ENCODE data around the gene PTHLH.

PTHLH gene

DNA sequence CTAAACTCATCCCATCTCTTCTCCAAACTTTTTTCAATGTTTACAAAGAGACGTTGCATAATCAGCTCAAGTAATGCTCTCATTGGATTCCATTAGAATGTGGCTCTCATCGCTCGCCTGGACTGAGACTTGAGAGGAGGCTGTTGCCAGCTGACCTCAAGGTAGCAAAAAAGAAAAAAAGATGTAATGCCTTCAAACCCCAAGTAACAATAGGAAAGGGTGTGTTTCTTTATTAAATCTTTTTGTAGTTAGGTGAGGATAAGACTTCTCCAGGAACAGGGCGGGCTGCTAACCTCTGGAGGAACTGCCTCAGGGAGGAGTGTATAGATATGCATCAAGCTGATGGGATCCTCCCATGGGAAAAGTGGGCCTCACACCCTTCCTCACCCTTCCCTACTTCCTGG, 956 bp upstream of the PTHLH start:
- no peak for DNase-seq

DNA sequence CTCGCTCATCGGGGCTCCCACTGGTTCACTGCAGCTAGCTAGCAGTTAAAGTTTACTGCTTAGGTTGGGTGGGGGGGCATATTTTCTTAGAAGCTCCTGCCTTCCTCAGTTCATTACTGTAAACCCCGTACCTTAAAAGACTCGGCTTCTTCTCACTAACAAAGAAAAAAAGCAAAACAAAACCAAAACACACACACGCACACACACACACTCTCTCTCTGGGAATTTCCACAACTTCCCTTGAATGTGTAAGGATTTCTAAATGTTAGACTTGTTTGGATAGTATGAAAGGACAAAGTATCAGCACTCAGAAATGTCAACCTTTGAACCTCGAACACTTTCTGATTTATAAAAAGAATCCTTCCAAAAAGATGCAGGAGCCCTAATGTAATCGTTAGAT, 927 bp downstream of the PTHLH start:
- no peak for DNase-seq

DNA sequence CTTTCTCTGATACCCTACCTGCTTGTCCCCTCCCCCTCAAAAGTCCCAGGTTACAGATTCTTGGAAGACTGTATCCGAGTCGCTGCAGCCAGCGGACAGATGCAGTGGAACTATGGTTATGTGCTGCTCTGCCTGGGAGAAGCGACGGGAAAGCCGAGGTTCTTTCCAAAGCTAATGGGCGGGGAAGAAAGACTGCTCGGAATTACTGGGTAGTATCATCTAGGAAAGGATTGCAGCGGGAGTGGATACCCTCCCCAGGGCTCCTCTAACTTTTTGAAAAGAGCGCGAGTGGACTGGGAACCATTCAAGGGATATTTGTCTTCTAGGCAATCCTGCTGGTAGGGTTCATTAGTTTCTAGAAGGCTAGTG, 1.4 kb downstream of the PTHLH start:
- DNase-seq: no peak

DNA sequence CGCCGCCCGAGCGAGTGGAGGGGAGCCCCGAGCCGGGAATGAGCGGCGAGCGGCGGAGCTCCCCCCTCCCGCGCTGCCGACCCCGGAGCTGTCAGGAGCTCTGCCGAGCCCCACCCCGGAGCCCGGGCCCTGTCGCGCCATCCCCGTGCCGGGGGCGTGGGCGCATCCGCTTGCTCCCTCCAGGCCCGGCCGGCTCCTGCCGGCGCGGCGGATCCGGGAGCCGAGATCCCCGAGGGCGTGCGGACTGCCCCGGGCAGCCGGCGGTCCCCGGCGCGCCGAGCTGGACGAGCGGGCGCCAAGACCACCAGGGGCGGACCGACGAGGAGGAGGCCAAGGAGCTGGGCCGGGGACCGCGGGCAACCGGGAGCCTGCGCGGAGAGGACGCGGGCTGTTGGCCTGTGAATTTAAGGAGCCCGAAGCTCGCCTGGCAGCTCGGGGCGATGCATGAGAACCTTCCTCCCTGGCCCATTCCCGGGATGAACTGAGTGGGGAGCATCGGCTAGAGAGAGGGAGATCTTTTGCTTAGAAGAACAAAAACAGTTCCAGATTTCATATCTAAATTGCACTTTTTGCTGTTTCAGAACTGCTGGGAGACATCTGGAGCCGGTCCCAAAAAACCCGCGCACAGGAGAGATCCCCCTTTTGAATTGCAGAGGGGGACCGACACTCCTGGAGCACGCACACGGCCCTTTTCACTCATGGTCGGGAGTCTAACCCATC, 2.0 kb downstream of the PTHLH start:
- no peak for DNase-seq

DNA sequence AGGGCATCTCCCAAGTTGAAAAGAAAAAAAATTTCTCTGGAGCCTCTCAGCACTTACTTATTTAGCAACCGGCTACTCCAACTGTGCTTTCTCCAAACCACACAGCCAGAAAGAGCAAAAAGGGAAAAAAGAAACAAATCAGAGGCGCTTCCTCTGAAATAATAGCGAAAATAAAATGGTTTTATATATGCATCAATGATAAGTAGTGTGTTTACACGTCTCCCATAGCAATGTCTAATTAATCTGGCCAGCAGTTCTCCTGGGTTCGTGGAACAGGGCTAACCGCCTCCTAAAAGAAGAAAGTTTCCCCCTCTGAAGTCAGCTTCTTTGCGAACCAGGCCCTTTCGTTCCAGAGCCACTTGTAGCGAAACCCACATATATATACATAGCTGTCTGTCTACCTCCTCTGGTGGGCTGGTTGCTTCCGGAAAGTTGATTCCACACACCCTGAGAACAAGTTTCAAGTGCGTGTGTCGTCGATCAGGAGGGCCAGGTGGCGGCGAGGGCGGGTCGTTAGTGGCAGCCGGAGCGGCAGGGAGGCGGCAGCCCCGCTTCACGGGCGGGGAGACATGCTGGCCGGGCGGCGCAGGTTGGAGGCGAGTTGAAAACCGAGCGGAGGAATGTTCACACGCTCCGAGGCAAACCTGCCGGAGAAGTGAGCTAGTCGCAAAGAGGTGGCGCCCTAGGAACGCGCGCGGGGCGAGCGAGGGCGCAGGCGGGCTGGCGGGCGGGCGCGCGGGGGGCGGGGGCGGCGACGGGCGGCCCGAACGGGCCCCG, 2.7 kb downstream of the PTHLH start:
- DNase-seq: no peak

DNA sequence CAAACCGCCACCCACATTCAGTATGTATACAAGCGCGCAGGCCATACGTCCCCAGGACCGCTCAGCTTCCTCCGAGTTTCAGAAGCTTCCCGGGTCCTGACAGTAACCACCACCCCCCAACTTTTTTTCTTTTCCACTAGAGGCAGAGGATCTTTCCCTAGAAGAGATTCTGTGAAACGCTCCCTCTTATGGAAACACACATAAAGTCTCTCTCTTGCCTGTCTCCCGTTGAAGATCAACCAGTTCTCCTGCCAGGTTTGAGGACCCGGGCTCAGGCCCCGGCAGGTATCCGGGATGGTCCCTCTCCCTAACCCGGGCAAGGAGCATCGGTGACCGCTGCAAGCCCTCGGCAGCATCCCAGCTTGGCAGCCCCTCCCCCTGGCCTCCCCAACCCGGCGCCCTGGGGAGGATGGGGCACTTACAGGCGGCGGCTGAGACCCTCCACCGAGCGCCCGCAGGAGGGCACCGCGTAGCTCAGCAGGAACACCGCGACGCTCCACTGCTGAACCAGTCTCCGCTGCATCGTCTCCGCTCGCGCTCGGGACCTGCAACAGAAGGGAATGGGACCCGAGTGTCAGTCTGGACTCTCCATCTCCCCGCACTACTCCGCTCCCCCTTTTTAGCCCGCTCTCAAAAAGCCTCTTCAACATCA, 3.4 kb downstream of the PTHLH start:
- DNase-seq: no peak

DNA sequence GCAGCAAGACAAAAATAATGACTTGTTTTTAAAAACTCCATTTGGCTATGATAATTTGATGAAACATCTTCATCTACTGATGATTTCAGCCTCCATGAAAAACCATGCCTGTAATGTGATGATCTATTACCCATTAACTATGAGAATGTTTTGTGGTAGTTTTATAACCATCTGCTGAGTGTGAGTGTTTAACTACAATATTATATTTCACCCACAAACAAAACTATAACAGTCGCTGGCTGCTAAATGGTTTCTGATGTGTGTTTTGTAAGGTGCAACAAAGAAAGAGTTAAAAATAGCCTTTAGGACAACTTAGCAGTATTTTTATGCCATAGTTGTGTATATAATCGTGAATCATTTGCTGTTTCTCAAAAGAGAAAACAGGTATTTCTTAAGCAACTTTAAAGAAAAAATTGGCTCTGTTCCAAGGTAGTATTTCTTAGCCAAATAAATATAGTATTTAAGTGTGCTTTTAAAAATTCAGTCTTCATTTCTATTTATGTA, 4.9 kb downstream of the PTHLH start:
- no peak for DNase-seq

DNA sequence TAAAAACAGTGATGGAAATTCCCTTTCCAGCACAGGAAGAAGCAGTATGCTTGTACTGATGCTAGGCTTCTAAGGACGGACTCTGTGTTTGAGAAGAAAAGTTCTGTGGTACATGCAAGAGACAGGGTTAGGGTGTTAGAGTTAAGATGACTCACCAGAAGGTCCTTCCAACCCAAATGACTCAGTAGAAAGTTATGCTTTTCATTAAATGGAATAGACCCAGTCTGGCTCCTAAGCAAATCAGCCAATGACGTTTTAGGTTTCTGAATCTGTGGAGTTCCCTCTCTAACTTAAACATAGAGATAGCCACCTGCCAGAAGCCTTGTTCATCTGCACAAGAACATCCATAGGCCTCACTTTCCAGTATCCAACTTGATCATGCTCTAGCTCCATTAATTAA, 5.7 kb downstream of the PTHLH start:
- no peak for DNase-seq

DNA sequence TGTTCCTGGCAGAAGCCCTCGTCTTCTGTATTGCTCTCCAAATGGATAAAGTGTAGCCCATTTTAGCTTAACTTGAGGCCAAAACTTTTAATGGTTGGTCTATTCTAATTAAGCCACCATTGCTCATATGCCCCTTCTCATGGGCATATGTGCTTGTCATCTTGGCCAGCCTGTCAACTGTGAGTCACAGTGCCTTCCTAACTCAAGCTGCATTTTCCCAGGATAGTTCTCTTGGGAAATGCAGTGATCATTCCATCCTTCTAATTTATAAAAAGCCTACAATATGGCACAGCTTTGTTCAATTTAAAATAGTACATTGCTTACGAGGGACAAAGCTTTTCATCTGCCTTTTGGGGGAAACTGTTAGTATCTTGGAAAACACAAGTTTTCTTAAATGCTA, 6.6 kb downstream of the PTHLH start:
- DNase-seq: no peak

DNA sequence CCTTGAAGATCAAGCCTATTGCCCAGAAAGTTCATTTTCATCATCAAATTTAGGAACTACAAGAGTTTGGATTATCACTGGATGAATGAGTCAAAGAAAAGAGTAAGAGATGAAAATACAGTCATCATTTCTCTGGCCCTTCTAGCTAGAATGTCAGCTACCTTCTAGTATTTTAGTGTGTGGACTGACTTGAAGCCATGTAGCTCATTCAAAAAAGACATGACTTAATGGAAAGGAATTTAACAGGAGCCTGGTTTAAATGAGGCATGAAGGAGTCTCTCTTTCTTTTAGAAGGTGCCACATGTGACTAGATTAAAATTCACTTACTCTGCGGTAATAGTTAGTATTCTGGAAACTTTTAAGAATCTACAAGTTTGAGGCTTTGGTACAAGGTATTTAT, 7.1 kb downstream of the PTHLH start:
- DNase-seq: no peak

DNA sequence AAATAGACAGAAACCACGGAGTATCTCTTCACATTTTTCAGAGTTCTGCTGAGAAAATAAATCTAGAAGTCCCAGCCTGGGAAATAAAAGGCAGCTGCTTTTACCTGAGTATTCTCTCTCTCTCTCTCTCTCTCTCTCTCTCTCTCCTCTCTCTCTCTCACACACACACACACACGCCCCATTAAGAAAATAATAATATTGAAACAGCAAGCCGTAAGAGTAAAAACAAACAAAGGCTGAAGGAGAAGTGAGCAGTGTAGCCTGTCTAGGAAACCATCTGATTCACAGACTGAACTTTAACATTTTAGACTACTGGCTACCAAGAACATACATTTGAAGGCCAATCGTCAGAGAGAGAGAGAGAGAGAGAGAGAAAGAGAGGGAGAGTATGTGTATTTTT, 8.4 kb downstream of the PTHLH start:
- DNase-seq: no peak

DNA sequence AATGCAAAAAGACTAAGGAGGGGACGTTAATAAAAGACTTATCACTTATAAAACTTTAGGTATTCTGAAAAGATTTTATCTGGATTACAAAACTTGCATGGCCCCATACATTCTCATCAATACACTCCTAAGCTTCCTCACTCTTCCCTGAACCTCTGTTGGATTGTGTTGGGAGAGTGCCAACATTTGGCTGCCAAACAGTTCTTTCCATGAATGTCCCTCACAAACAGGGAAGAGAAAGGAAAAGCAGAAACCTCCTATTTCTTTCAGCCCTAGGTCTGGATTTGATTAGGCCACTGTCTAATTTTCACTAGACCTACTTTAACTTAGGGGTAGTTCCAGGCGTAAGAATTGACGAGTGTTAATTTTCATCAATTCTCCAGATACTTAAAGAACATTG, 11.7 kb downstream of the PTHLH start:
- DNase-seq: no peak

DNA sequence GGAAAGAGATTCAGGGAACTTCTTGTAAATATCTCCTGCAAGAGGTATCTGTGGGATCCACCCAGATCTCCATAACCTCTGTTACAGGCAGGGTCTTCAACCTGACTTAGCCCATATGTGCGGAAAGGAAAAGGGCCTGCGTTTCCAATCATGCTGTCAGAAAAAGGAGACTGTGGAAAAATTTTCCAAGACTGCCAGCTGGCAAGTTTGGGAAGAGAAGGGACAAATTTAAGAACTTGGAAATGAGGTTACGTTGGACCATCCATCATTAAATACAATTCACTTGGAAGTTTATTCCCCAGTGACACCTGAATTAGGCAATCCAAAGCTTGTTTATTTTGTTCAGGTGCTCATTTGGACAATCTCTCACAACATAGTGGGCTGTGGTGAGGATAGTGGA, 13.9 kb downstream of the PTHLH start:
- no peak for DNase-seq

DNA sequence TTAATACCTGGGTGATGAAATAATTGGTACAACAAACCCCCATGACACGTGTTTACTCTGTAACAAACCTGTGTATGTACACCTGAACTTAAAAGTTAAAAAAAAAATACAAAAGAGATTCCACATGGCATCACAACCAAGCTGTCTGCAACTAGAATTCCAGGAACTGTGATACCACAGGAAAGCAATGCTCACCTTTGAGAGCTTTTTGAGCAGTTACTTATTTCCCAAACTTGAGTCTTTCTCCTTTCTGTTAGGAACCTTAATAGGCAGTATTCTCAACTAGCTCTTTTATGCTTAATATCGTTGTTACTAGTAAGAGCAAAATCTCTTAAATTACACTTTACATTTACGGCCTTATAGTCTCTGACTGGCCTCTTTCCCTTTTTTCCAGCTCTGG, 15.2 kb downstream of the PTHLH start:
- no peak for DNase-seq

DNA sequence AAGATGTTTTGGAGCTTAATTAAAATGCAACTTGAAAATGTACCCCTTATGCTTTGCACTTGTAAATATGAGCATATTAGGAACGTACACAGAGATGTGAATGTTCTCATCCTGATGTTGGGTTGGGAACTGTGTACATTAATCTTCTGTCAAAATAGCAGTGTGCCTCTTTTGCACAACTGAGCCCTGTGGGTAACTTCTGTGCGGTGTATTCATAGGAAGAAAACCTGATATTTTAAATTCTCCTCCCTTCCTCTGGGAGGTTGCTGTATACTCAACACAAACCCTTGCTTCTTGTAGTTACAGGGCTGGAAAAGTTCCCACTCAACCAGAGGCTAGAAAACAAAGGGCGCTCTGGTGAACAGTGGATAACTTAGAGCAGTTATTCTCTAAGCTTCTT, 18.7 kb downstream of the PTHLH start:
- no peak for DNase-seq

DNA sequence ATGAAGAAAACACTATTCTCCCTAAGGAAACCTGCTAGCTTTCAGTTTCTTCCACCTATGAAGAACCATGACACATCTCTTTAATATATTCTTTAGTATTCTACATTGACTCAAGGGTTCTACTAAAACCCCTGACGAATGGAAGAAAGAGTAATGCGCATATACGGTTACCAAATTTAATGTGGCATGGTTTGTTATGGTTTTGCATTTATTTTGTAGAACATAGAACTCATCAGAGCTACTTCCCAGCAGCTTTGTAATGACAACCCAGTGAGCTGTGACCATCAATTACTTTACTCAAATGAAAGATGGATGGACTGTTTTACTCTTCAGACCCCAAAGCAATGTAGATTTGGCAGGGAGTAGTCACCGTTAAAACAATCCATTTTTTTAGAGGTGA, 19.2 kb downstream of the PTHLH start:
- no peak for DNase-seq

DNA sequence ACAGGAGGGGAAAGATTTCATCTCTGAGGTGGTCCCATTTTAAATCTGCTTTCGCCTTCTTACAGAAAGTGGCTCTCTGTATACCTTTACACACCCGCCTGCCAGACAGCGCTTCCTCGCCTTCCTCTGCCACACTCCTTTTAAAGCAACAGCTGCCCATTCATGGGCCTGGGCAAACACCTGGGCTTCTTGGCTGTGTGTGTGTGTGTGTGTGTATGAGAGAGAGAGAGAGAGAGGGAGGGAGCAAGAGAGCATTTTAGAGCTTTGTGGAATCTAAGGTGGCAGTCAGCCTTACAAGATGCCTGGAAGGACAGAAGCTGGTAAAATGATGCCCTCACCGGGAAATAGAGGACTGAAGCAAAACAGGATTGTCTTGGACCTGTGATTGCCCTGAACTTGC, 20.0 kb downstream of the PTHLH start:
- no peak for DNase-seq

DNA sequence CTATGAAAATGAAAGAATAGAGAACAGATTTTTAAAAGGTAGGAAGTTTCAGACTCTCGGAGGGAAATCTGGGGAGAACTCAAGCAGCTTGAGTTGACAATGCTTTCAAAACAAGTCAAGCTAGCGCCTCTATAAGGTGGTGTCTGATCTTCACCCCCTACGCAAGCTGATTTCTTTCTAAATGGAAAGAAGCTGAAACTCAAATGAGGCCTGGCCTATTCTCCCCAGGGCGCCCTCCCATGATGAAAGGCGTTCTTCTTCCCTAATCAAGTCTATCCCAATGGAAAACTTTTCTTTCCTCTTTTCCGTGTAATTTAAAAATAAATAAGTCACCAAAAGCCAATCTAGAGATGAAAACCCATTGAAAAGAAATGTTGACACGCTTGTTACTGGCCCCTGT, 20.6 kb downstream of the PTHLH start:
- DNase-seq: no peak

DNA sequence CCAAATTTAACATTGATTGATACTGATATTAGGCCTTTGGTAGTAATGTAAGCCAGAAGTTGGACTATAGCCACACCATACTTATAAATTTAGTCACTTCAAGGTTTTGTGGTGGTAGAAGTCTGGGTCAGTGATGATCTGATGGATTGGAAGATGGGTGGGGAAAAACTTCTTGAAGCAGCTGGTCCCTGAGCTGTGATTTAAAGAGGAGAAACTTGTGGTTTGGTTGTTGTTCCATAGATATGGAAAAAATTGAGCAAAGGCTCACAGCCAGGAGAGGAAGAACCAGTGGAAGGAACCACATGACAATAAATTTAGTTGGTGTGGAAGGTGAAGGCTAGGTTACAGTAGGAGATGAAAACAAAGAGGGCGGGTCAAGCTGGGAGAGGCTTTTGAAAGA, 26.1 kb downstream of the PTHLH start:
- no peak for DNase-seq

DNA sequence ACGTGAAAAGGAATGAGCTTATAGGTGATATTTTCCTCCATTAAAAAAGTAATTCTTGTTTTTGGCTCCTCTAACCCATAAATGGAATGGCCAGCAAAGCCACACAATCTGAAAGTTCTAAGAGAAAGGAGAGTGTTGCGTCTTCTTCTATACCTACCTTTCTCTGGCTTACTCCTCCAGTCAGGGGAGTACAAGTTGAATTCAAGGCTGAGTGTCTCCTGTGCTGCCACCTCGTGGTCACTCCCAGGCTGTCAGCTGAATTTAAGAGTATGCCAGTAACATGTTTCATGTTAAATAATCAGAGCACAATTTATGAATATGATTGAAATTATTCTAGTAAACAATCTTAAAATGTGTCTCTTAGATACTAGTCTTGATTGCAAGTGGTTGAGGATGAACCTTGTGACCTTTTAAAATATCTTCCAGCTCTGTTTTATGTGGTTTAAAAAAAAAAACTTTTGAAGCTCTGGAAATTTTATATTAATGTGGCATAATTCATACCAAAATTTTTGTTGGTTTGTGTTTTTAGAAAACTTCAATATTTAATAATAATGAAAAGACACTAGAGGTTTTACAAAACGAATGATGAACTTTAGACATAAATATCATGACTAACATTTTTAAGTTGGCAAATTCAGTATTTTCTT, 31.7 kb downstream of the PTHLH start:
- peak; percentile 8 for DNase-seq

DNA sequence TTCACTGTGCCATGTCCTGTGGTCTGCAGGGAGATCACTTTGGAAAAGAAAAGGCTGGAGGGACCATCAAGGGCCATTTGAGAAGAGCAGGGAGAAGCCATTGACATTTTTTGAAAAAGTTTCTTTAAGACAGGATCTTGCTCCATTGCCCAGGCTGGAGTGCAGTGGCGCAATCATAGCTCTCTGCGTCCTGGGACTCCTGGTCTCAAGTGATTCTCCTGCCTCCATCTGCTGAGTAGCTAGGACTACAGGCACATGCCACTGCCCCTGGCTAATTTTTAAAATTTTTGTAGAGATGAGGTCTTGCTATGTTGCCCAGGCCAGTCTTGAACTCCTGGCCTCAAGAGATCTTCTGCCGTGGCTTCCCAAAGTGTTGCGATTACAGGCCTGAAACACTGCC, 32.3 kb downstream of the PTHLH start:
- no peak for DNase-seq

DNA sequence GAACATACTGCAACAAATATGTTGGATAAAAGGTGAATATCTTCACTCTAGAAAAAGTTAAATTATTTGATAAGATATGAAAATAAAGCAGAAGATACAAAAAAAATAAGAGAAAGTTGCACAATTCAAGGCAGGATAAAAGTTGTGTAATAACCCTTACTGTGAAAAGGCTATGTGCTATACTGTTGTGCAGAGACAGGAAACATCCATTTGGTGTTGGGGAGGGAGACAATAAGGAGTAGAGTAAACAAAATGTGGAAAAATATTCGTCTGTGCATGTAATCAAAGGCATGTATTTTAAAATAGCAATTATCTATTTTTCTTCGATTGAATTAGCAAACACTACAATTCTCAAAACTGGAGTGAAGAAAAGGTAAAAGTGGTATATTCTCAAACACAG, 34.8 kb downstream of the PTHLH start:
- no peak for DNase-seq

DNA sequence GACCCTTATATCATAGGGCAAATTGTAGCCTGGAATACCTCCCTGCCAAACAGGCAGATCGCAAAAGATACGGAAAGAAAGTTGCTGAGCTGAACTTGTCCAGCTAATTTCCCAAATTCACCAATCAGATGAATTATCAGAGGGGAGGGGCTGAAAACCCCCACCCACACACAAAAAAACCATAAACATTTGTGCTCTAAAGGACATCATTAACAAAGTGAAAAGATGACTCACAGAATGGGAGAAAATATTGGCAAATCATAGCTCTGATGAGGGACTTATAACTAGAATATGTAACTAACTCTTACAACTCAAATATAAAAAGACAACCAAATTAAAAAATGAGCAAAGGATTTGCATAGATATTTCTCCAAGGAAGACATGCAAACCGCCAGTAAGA, 36.3 kb downstream of the PTHLH start:
- DNase-seq: no peak

DNA sequence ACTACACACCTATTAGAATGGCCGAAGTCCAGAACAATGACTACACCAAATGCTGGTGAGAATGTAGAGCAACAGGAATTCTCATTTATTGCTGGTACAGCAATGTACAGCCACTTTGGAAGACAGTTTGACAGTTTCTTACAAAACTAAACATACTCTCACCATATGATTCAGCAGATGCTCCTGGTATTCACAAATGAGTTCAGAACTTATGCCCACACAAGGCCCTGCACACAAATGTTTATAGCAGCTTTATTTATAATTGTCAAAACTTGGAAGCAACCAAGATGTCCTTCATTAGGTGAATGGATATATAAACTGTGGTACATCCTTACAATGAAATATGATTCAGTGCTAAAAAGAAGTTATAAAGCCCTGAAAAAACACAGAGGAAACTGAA, 38.3 kb downstream of the PTHLH start:
- no peak for DNase-seq

All from NCI-H1417 treated with DMSO at 0.1 percent for 48 hours (cell line).